ENCODE measurements around the gene ABL1. TPM values are rescaled to one million over a fixed set of nuclear protein-coding genes. Genes with fewer than 3 reads are reported as not detected.

The ABL1 gene
- total RNA-seq, 1 donor from 2014 or later: 121 TPM

- no peaks in the 10 kb centered on the region for H3K36me3 Mint-ChIP-seq (ENCODE audit: low read depth, unreplicated experiment)
- DNase-seq (ENCODE audit: low spot score): no peak
- H3K27me3 Mint-ChIP-seq (ENCODE audit: unreplicated experiment): peaks cover 15% of the 10 kb centered on the region
- peaks cover 2% of the 10 kb centered on the region for H3K4me1 Mint-ChIP-seq (ENCODE audit: unreplicated experiment)
- no peaks in the 10 kb centered on the region for H3K9me3 Mint-ChIP-seq (ENCODE audit: unreplicated experiment)
- no peak overlapping the region for H3K27ac Mint-ChIP-seq (ENCODE audit: unreplicated experiment)
- H3K4me3 Mint-ChIP-seq (ENCODE audit: unreplicated experiment): no peak overlapping the region
- TF ChIP-seq, protein P1, sequence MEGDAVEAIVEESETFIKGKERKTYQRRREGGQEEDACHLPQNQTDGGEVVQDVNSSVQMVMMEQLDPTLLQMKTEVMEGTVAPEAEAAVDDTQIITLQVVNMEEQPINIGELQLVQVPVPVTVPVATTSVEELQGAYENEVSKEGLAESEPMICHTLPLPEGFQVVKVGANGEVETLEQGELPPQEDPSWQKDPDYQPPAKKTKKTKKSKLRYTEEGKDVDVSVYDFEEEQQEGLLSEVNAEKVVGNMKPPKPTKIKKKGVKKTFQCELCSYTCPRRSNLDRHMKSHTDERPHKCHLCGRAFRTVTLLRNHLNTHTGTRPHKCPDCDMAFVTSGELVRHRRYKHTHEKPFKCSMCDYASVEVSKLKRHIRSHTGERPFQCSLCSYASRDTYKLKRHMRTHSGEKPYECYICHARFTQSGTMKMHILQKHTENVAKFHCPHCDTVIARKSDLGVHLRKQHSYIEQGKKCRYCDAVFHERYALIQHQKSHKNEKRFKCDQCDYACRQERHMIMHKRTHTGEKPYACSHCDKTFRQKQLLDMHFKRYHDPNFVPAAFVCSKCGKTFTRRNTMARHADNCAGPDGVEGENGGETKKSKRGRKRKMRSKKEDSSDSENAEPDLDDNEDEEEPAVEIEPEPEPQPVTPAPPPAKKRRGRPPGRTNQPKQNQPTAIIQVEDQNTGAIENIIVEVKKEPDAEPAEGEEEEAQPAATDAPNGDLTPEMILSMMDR (IDR thresholded peaks at IDR 0.05; ENCODE audit: unreplicated experiment): no peak
Measured at GRCh38 chr9:130899051-130899748, 64.1 kb downstream of the ABL1 start.

GRCh38 chr9:130900701-130901497 is 65.8 kb downstream of the ABL1 start:
- TF ChIP-seq, protein P1 (IDR thresholded peaks at IDR 0.05; ENCODE audit: unreplicated experiment): no peak
- DNase-seq (ENCODE audit: low spot score): no peak
- peaks cover 10% of the 10 kb centered on the region for H3K27me3 Mint-ChIP-seq (ENCODE audit: unreplicated experiment)
- no peaks in the 10 kb centered on the region for H3K4me1 Mint-ChIP-seq (ENCODE audit: unreplicated experiment)
- H3K9me3 Mint-ChIP-seq (ENCODE audit: unreplicated experiment): no peaks in the 10 kb centered on the region
- H3K4me3 Mint-ChIP-seq (ENCODE audit: unreplicated experiment): no peak overlapping the region
- no peaks in the 10 kb centered on the region for H3K36me3 Mint-ChIP-seq (ENCODE audit: low read depth, unreplicated experiment)
- no peak overlapping the region for H3K27ac Mint-ChIP-seq (ENCODE audit: unreplicated experiment)

GRCh38 chr9:130901498-130902203 is 66.6 kb downstream of the ABL1 start:
- Mint-ChIP-seq H3K27ac (ENCODE audit: unreplicated experiment) (no peak overlapping the region), H3K4me3 (ENCODE audit: unreplicated experiment) (no peak overlapping the region), H3K27me3 (ENCODE audit: unreplicated experiment) (peaks cover 9% of the 10 kb centered on the region), H3K36me3 (ENCODE audit: low read depth, unreplicated experiment) (no peaks in the 10 kb centered on the region), H3K9me3 (ENCODE audit: unreplicated experiment) (no peaks in the 10 kb centered on the region), H3K4me1 (ENCODE audit: unreplicated experiment) (no peaks in the 10 kb centered on the region)
- TF ChIP-seq, protein P1 (IDR thresholded peaks at IDR 0.05; ENCODE audit: unreplicated experiment): no peak
- no peak for DNase-seq (ENCODE audit: low spot score)

GRCh38 chr9:130902204-130903185 is 67.4 kb downstream of the ABL1 start:
- Mint-ChIP-seq H3K27me3 (ENCODE audit: unreplicated experiment) (peaks cover 7% of the 10 kb centered on the region), H3K4me3 (ENCODE audit: unreplicated experiment) (no peak overlapping the region), H3K9me3 (ENCODE audit: unreplicated experiment) (no peaks in the 10 kb centered on the region), H3K27ac (ENCODE audit: unreplicated experiment) (no peak overlapping the region), H3K4me1 (ENCODE audit: unreplicated experiment) (no peaks in the 10 kb centered on the region), H3K36me3 (ENCODE audit: low read depth, unreplicated experiment) (no peaks in the 10 kb centered on the region)
- DNase-seq (ENCODE audit: low spot score): no peak
- TF ChIP-seq, protein P1 (IDR thresholded peaks at IDR 0.05; ENCODE audit: unreplicated experiment): no peak

All from endothelial cell (in vitro differentiated cells).